DMS153 (cell line): ENCODE measurements around the gene ARHGAP1.

Experiments used
- DNase-seq: peaks from one replicate; lab custom pipeline; 2025; lab: John Stamatoyannopoulos, UW

Gene ARHGAP1

DNA sequence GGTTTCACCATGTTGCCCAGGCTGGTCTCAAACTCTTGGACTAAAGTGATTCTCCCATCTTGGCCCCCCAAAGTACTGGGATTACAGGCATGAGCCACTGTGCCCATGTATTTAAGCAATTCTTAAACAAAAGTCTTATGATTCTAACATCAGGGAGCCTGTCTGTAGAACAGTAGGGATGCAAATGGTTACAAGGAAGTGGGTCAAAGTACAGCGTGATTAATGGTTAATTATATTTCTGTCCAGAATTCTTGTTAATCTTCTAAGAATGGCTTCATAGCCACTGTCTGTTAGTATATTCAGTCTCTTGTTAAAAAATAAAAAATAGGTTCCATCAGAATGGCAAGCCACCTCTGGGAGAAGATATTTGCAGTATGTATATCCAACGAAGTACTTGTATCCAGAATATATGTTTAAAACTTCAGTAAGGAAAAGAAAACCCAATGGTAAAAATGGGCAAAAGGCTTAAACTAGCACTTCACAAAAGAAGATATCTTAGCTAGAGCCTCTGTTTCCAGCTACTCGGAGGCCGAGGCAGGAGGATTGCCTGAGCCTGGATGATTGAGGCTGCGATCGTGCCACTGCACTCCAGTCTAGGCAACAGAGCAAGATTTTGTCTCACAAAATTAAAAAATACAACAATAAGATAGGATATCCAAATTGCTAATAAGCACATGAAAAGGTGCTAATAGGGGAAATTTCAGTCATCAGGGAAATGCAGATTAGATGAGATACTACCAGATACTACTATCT, 60.2 kb downstream of the ARHGAP1 start:
- DNase-seq: no peak

DNA sequence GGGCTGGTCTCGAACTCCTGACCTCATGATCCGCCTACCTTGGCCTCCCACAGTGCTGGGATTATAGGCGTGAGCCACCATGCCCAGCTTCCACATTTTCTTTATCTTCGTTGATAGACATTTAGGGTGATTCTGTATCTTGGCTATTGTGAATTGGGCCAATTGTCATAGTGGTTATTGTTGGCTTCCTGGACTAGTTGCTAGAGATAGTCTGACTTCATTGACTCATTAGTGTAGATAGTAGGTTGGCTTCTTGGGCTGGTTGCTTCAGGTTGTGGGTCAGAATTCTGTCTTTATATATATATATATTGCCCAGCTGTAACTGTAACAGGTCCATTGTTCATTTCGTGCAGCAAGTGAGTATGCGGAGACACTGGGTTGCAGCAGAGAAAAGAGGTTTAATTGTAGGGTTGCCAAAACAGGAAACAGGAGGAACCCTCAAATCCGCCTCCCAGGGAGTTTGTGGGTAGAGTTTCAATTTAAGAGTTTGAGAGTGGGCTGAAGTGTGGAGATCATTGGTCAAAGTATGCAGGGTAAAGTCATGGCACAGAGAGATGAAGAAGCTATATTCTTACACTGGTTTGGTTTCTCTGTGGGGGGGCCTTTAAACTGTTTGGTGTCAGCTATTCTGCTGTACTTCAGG, 61.1 kb downstream of the ARHGAP1 start:
- DNase-seq: no peak

DNA sequence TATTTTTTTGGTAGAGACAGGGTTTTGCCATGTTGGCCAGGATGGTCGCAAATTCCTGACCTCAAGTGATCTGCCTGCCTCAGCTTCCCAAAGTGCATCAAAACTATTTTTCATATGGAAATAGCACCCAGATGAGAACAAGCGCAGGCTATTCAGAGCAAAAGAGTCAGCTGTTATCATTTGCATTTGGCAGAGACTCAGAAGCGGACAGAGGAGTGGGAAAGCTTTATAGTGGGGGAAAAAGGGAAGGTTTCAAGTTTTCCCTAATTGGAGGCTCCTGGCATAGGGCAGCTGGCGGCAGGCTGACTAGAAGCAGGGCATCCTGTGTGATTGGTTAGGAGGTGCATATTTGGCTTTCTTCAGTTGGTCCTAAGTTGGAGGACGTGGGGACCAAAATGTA, 62.9 kb downstream of the ARHGAP1 start:
- DNase-seq: no peak

DNA sequence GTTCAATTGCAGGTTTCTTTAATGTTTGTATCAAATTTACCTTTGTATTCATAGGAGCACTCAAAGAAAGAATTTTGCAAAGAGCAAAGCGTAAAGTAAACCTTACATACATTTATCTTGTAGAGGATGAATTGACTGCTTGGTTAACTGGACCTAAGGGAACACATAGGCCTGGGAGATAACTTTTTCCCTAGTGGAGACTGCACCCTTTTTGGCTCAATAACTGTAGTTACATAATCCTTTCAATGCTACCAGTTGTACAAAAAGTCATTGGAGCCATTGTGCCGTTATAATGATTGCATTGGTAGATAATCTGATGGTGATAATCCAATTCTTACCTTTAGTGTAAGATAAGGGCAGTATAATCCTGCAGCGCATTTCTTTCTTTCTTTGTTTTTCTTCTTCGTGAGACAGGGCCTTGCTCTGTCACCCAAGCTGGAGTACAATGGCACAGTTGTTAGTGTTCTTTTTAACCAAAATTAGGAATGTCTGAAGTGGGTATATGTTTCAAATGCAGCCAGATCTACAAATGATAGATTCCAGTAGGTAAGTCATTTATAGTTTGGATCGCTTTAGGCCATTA, 64.8 kb downstream of the ARHGAP1 start:
- no peak for DNase-seq

DNA sequence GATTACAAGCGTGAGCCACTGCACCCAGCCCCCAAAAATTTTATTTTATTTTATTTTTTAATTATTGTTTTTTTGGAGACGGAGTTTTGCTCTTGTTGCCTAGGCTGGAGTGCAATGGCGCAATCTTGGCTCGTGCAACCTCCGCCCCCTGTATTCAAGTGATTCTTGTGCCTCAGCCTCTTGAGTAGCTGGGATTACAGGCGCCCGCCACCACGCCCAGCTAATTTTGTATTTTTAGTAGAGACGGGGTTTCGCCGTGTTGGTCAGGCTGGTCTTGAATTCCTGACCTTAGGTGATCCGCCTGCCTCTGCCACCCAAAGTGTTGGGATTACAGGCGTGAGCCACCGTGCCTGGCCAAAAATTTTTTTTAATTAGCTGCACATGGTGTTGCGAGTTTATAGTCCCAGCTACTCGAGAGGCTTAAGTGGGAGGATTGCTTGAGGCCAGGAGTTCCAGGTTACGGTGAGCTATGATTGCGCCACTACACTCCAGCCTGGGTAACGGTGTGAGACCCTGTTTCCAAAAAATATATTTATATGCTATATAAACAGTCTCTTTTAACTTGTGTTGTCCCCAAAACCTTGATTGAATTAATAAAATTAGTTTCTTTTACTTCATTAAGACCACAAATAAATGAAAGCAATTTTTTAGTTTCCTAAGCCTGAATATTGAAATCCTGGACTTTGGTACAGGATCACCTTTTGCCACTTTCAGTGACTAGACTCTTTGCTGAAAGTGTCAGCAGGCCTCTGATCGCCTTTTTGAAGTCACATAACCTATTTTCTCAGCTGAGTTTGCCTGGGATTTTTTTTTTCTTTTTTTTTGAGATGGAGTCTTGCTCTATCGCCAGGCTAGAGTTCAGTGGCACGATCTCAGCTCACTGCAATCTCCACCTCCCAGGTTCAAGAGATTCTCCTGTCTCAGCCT, 66.9 kb downstream of the ARHGAP1 start:
- no peak for DNase-seq

DNA sequence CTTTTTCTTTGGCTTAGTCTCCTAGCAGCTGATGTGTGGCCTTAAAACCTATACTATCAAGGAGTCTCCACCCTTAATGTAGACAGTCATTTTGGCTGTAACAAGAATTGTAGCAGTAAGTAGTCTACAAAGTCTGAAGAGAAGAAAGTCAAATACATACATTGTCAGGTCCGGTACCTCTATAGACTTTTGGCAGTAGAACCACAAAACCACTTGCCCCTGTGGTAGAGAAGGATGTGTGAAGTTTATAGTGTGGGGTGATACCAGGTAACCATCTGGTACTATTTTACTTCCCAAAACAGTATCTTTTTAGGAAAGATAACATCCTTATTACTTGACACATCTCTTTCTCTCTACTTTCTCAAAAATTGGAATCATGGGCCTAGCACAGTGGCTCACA, 67.9 kb downstream of the ARHGAP1 start:
- DNase-seq: no peak

DNA sequence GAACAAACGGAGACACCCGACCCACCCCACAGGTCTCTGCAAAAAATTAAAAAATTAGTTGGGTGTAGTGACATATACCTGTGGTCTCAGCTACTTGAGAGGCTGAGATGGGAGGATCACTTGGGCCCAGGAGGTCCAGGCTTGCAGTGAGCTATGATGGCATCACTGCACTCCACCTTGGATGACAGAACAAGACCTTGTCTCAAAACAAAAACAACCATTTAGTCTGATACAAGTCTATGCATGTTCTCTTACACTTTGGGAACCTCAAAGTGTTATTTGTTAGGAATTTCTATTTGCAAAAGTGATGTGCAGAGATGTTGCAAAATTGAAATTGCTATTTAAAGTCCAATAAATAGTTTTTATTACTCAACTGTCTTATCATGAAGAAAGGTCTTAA, 68.7 kb downstream of the ARHGAP1 start:
- DNase-seq: no peak

DNA sequence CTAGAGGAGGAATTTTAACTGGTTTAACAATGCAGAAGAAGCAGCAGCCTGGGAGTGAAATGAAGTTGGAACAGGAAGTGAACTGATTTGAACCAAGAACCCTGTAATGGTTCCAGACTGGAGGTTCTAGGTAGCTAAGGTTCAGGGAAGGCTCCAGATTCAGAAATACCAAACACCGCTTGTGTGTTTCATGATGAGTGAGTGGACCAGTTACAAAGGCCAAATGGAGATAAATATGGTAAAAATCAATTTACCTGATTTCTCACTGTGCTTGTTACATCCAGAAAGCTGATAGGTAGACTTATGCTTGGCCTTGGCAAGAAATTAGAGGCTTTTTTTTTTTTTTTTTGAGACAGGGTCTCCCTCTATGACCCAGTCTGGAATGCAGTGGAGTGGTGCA, 70.2 kb downstream of the ARHGAP1 start:
- no peak for DNase-seq

DNA sequence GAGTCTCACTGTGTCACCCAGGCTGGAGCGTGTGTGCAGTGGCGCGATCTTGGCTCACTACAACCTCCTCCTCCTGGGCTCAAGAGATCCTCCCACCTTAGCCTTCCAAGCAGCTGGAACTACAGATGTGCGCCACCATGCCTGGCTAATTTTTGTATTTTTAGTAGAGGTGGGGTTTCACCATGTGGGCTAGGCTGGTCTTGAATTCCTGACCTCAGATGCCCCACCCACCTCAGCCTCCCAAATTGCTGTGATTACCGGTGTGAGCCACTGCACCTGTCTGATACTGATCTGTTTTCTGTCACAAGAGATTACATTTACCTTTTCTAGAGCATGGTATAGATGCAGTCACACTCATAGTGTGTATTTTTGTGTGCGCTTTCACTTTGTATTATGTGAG, 71.5 kb downstream of the ARHGAP1 start:
- DNase-seq: no peak
